Retinal pigment epithelial cell (primary cell): ENCODE measurements around the gene CPN1.
"Not testable (repeated sequence)": the region's sequence is repeated elsewhere in the genome, so short reads cannot be mapped to it uniquely, and the experiment has no call there.

Experiments used
- DNase-seq: peaks from one replicate; pipeline ENCODE4 v3.0.0-alpha.2; 2010; ENCODE audit warnings: low read depth
- H3K4me3 ChIP-seq: 2 replicates; pipeline ENCODE4 v1.5.1; 2011; ENCODE audit warnings: mild to moderate bottlenecking, low read length, control low read depth, moderate library complexity
- TF ChIP-seq, protein P1 (sequence below): conservative IDR thresholded peaks from 2 replicates; pipeline ENCODE4 v1.5.1; 2011; ENCODE audit warnings: low read depth, low read length, control low read depth, inconsistent platforms

CPN1 gene

DNA sequence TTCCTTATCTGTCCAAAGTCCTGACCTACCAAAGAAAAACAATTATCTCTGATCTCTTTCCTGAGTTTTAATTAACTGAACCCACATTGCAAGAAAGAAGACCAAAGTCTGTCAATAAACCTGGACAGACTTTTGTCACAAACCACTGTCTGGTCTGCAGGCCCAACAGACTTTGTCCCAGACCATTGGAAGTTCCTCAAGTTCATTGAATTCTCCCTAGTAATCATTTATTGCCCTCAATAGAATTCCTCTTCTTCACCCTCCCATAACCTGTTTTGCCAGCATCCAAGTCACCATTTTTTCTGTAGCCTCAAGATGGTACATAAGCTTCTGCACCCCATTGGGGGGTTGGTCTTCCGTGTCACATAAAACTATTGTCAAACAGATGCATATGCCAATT is 68.0 kb downstream of the CPN1 start:
- DNase-seq = no peak
- TF ChIP-seq, protein P1, sequence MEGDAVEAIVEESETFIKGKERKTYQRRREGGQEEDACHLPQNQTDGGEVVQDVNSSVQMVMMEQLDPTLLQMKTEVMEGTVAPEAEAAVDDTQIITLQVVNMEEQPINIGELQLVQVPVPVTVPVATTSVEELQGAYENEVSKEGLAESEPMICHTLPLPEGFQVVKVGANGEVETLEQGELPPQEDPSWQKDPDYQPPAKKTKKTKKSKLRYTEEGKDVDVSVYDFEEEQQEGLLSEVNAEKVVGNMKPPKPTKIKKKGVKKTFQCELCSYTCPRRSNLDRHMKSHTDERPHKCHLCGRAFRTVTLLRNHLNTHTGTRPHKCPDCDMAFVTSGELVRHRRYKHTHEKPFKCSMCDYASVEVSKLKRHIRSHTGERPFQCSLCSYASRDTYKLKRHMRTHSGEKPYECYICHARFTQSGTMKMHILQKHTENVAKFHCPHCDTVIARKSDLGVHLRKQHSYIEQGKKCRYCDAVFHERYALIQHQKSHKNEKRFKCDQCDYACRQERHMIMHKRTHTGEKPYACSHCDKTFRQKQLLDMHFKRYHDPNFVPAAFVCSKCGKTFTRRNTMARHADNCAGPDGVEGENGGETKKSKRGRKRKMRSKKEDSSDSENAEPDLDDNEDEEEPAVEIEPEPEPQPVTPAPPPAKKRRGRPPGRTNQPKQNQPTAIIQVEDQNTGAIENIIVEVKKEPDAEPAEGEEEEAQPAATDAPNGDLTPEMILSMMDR = no peak
- no peak overlapping the region for H3K4me3 ChIP-seq

DNA sequence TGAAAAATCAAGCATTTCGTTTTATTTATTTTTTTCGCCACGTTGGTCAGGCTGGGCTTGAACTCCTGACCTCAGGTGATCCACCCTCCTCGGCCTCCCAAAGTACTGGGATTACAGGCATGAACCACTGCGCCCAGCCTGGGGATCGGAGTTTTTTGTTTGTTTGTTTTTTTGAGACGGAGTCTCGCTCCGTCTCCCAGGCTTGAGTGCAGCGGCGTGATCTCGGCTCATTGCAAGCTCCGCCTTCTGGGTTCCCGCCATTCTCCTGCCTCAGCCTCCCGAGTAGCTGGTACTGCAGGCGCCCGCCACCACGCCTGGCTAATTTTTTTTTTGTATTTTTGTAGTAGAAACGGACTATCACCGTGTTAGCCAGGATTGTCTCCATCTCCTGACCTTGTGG is 69.8 kb downstream of the CPN1 start:
- not testable (repeated sequence) for DNase-seq, H3K4me3 ChIP-seq

- TF ChIP-seq, protein P1 = no peak
- H3K4me3 ChIP-seq = peak within 1 kb of the TSS; percentile 94
- DNase-seq = no peak
Measured at GRCh38 chr10:100009793-100010676, 71.6 kb downstream of the CPN1 start, which contains the start of gene DNMBP. Gene DNMBP (minus strand): TSS chr10:100009947. CDS start chr10:99972124, 37,823 bp downstream.

GRCh38 chr10:100009283-100009792 is 72.3 kb downstream of the CPN1 start:
- H3K4me3 ChIP-seq = peak overlapping the region; percentile 94
- no peak for DNase-seq
- TF ChIP-seq, protein P1 = peak; percentile 46

GRCh38 chr10:100008708-100009282 is 72.9 kb downstream of the CPN1 start:
- no peak for DNase-seq
- TF ChIP-seq, protein P1 = no peak

DNA sequence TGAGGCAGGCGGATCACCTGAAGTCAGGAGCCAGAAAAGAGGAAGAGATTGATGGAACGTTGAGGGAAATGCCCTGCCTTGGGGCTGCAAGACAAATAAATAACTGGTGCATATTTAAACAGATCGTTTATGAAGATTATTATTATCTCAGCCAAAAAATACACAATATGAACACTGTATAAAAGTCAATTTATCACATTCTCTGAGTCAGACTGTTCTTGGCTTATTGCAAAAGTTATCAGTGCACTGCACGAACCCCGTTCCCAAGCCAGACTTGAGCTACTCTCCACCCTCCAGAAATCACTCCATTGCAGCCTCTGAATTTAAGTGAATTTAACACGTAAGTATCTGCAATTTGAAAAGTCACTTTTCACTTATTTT is 73.5 kb downstream of the CPN1 start:
- TF ChIP-seq, protein P1 = no peak
- H3K4me3 ChIP-seq = peak overlapping the region; percentile 94
- DNase-seq = no peak

More at GRCh38 chr10:100008708-100009282, 72.9 kb downstream of the CPN1 start:
- peak overlapping the region; percentile 94 for H3K4me3 ChIP-seq

GRCh38 chr10:100007231-100008141 is 74.2 kb downstream of the CPN1 start:
- DNase-seq = no peak
- H3K4me3 ChIP-seq = peak overlapping the region; percentile 94
- TF ChIP-seq, protein P1 = no peak
